GM10266 (cell line): ENCODE measurements around the gene NR2C1.
A peak's percentile ranks its signal among the peaks of the same experiment; 100 is the strongest.
"Not testable (repeated sequence)": the region's sequence is repeated elsewhere in the genome, so short reads cannot be mapped to it uniquely, and the experiment has no call there.

ENCODE experiments used
- DNase-seq: peaks from one replicate; pipeline ENCODE4 v3.0.0; 2012; ENCODE audit errors: extremely low spot score
- CTCF ChIP-seq: IDR thresholded peaks from 2 replicates; pipeline ENCODE4 v1.5.1; 2012; ENCODE audit warnings: mild to moderate bottlenecking, low read depth; ENCODE audit not compliant: control insufficient read depth, insufficient read depth; ENCODE audit errors: missing control alignments

Gene NR2C1

GRCh38 chr12:95115641-95116040, 42.2 kb upstream of the NR2C1 start:
- no peak for DNase-seq
- no peak for TF ChIP-seq CTCF

DNA sequence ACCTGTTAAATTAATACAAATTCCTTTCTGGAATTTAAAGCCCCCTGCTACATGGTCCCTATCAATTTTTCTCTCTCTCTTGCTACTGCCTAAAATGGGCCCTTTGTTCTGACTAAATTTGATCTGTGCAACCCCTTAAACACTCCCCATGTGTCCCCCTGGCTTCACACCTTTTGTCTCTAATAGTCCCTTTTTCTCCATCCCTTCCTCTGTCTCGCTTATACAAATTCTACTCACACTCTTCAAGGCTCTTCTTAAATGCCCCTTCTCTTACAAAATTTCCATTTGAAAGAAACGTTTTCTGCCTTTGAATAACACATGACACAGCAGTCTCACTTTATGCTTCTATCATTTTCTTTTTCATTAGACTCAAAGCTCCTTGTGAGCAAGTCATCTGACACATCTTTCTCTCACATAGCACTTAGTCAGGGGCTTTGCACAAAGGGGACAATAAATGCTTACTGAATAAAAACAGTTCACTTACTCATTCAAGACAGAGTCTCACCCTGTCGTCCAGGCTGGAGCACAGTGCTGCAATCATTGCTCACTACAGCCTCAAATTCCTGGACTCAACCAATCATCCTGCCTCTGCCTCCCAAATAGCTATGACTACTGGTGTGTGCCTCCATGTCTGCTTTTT, 41.5 kb upstream of the NR2C1 start:
- DNase-seq, result no peak
- no peak for TF ChIP-seq CTCF

DNA sequence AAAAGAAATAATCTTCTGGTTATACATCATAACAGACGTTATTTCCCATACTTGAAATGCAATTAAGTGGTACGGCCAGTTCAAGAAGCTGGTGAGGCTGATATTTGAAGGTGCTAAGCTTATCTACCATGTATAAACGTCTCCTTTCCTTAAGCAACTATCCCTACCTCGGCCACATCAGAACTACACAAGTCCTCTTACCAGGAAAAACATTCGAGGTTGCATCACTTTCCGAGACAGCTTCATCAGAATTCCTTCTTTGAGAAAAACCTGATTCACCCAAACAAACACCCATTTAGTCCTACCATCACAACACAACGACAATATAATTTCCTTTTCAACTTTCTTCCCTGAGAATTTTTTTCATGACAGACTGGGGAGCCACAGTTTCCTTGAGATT, 33.9 kb upstream of the NR2C1 start:
- no peak for TF ChIP-seq CTCF
- DNase-seq, result no peak

DNA sequence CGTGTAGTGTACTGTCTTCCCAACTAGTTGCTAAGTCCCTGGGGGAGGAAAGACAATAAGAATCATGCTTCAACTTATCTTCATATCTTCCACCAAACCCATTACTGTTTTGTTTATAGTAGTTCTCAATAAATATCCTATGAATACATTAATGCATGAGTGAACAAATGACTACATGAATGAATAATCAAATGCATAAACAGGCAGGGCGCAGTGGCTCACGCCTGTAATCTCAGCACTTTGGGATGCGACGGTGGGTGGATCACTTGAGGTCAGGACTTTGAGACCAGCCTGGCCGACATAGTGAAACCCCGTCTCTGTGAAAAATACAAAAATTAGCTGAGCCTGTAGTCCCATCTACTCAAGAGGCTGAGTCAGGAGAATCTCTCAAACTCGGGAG, 32.1 kb upstream of the NR2C1 start:
- TF ChIP-seq CTCF, result no peak
- DNase-seq, result no peak

DNA sequence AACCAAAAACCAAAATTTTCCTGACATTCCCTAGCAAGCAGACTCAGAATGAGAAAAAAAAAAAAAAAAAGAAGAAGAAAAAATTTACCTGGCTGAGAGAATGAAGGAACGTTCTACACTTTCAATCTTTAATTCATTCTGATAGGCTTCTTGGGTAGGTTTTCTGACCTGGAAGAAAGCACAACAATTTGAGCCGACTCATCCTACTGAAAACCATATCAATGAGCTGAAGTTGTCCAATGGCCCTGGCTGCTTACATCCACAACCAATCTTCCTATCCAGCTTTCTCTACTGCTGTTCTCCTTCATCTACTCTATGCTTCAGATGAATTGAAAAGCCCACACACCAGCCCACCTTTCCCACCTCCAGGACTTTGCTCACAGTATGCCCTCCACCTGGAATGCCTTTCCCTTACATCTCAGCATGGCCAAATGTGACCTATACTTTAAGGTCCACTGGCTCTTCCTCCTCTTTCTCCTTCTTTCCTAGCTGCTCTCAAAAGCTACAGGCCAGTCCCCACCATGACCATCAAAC, 31.6 kb upstream of the NR2C1 start:
- DNase-seq, result no peak
- no peak for TF ChIP-seq CTCF

GRCh38 chr12:95102916-95103671, 29.7 kb upstream of the NR2C1 start:
- peak; percentile 56 for DNase-seq
- no peak for TF ChIP-seq CTCF

GRCh38 chr12:95101957-95102356, 28.5 kb upstream of the NR2C1 start:
- DNase-seq, result not testable (repeated sequence)
